Mononuclear cell (primary cell): ENCODE measurements around the gene CD247. TPM values are rescaled to one million over a fixed set of nuclear protein-coding genes. Genes with fewer than 3 reads are reported as not detected.

Source experiments
- H3K27me3 ChIP-seq: 2 replicates; pipeline ENCODE4 v1.6.0; 2011; ENCODE audit warnings: low read length, control low read depth; ENCODE audit not compliant: insufficient read depth
- H3K4me1 ChIP-seq: 2 replicates; pipeline ENCODE4 v1.5.1; 2011; ENCODE audit warnings: mild to moderate bottlenecking, low read length, control low read depth; ENCODE audit not compliant: insufficient read depth
- H3K4me3 ChIP-seq: 2 replicates; pipeline ENCODE4 v1.5.1; 2011; ENCODE audit warnings: mild to moderate bottlenecking, low read length, moderate library complexity
- H3K9me3 ChIP-seq: 2 replicates; pipeline ENCODE4 v1.5.1; 2011; ENCODE audit warnings: low read depth, mild to moderate bottlenecking, control low read depth, low read length
- total RNA-seq: library from RNA; depleted of rRNA; stranded (reverse); fragments of >200 nt; gene quantifications from one replicate; pipeline ENCODE4 v1.2.3, GENCODE V29; 2012

The CD247 gene
- total RNA-seq, 1 donor: 162 TPM

- no peaks in the 10 kb centered on the region for H3K4me1 ChIP-seq
- H3K27me3 ChIP-seq: no peaks in the 10 kb centered on the region
- no peak overlapping the region for H3K4me3 ChIP-seq
- H3K9me3 ChIP-seq: no peaks in the 10 kb centered on the region
Measured at GRCh38 chr1:167392200-167392696, 126.1 kb downstream of the CD247 start.

DNA sequence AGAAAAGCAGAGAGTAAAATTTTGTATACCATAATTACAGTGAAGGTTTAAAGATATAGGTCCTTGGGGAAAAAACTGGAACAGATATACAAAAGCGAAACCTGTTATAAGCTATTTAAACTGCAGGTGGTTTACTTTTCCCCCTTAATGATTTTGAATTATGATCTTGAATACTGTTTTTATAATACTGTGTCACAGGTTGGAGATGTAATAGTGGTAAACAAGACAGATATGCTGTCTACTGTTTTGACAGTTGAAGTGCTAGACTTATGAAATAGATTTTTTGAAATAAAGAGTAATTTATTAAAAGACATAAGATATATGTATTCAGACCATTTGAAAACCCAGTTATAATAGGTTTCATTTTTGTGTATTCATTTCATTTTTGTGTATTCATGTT, 129.4 kb downstream of the CD247 start:
- no peak overlapping the region for H3K4me3 ChIP-seq
- no peaks in the 10 kb centered on the region for H3K9me3 ChIP-seq
- H3K27me3 ChIP-seq: no peaks in the 10 kb centered on the region
- no peaks in the 10 kb centered on the region for H3K4me1 ChIP-seq

GRCh38 chr1:167387251-167387910, 130.9 kb downstream of the CD247 start:
- no peaks in the 10 kb centered on the region for H3K27me3 ChIP-seq
- no peaks in the 10 kb centered on the region for H3K9me3 ChIP-seq
- no peak overlapping the region for H3K4me3 ChIP-seq
- no peaks in the 10 kb centered on the region for H3K4me1 ChIP-seq

Other genes with a start within 250 kb of the CD247 start
- gene CREG1, start 35.2 kb upstream of the CD247 start, total RNA-seq: 139 TPM
- 64.1 TPM for gene RCSD1, start 111.7 kb upstream of the CD247 start, total RNA-seq
- gene MPZL1, start 203.5 kb upstream of the CD247 start, total RNA-seq: 13.9 TPM